Type B pancreatic cell (in vitro differentiated cells): ENCODE measurements around the gene SPG11. TPM values are rescaled to one million over a fixed set of nuclear protein-coding genes. Genes with fewer than 3 reads are reported as not detected.

Experiments used
- DNase-seq: peaks from one replicate; pipeline ENCODE4 v3.0.0; 2021; ENCODE audit warnings: mixed read lengths; ENCODE audit not compliant: unreplicated experiment; ENCODE audit errors: extremely low spot score
- H3K27ac Mint-ChIP-seq: 2 replicates; pipeline ENCODE4 v1.8.0; 2021; ENCODE audit warnings: mild to moderate bottlenecking, mixed read lengths
- H3K27me3 Mint-ChIP-seq: 2 replicates; pipeline ENCODE4 v1.8.0; 2021; ENCODE audit warnings: mixed read lengths
- H3K36me3 Mint-ChIP-seq: 2 replicates; pipeline ENCODE4 v1.8.0; 2021; ENCODE audit warnings: mixed read lengths
- H3K4me1 Mint-ChIP-seq: one replicate; pipeline ENCODE4 v1.8.0; 2021; ENCODE audit warnings: mixed read lengths; ENCODE audit not compliant: unreplicated experiment
- H3K4me3 Mint-ChIP-seq: 2 replicates; pipeline ENCODE4 v1.8.0; 2021; ENCODE audit warnings: mild to moderate bottlenecking, mixed read lengths
- H3K9me3 Mint-ChIP-seq: 2 replicates; pipeline ENCODE4 v1.8.0; 2021; ENCODE audit warnings: mixed read lengths
- total RNA-seq: library from RNA; stranded (reverse); gene quantifications from 2 replicates; pipeline ENCODE4 v1.2.1, GENCODE V29; 2021; ENCODE audit warnings: low replicate concordance
- TF ChIP-seq, protein P1 (sequence below): fragments of 200-600 bp; sonication (generic); conservative IDR thresholded peaks from 2 replicates; pipeline ENCODE4 v1.5.0; 2021; ENCODE audit warnings: antibody characterized with exemption, mild to moderate bottlenecking

The SPG11 gene
- total RNA-seq, 1 donor from 2014 or later: 80.4 TPM

DNA sequence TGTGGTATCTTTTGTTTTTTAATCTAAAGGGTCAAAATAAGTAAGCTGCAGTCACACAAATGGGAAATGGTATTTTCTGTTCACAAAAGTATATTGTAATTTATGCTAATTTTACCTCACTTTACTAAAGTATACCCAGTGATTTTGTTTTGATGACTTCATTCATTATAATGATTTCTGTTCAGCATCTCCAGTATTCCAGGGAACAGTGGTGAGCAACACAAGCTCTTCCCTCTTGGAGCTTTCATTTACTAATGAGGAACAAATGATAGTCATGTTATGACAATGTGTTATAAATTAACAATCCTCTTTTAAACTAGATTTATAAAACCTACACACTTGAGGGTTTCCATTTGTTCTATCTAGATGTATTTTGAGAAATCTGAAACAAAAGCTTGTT is 147.0 kb downstream of the SPG11 start:
- H3K27ac Mint-ChIP-seq: no peak overlapping the region
- no peaks in the 10 kb centered on the region for H3K4me1 Mint-ChIP-seq
- TF ChIP-seq, protein P1, sequence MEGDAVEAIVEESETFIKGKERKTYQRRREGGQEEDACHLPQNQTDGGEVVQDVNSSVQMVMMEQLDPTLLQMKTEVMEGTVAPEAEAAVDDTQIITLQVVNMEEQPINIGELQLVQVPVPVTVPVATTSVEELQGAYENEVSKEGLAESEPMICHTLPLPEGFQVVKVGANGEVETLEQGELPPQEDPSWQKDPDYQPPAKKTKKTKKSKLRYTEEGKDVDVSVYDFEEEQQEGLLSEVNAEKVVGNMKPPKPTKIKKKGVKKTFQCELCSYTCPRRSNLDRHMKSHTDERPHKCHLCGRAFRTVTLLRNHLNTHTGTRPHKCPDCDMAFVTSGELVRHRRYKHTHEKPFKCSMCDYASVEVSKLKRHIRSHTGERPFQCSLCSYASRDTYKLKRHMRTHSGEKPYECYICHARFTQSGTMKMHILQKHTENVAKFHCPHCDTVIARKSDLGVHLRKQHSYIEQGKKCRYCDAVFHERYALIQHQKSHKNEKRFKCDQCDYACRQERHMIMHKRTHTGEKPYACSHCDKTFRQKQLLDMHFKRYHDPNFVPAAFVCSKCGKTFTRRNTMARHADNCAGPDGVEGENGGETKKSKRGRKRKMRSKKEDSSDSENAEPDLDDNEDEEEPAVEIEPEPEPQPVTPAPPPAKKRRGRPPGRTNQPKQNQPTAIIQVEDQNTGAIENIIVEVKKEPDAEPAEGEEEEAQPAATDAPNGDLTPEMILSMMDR: no peak
- H3K4me3 Mint-ChIP-seq: no peak overlapping the region
- DNase-seq: no peak
- no peaks in the 10 kb centered on the region for H3K9me3 Mint-ChIP-seq
- peaks cover 11% of the 10 kb centered on the region for H3K36me3 Mint-ChIP-seq
- H3K27me3 Mint-ChIP-seq: no peaks in the 10 kb centered on the region

Other genes starting within 250 kb of the SPG11 start
- gene CTDSPL2, start 236.0 kb downstream of the SPG11 start, total RNA-seq: 46.1 and 57.9 TPM in 2 replicates
- gene EIF3J, start 126.5 kb downstream of the SPG11 start, total RNA-seq: 60.9 and 91.1 TPM in 2 replicates
- gene PATL2, start 47.7 kb upstream of the SPG11 start, total RNA-seq: 1.0 and 1.2 TPM in 2 replicates
- gene B2M, start 47.9 kb upstream of the SPG11 start, total RNA-seq: 400 and 519 TPM in 2 replicates
- 24.9 and 30.9 TPM in 2 replicates for gene TRIM69, start 72.9 kb upstream of the SPG11 start, total RNA-seq